HG03571 (cell line): Measurements from ENCODE around the gene VPS33A.
"Not testable (repeated sequence)": the region's sequence is repeated elsewhere in the genome, so short reads cannot be mapped to it uniquely, and the experiment has no call there.

Source experiments
- ATAC-seq: cut with Tn5 transposase; IDR thresholded peaks from one replicate; pipeline ENCODE4 v1.9.1; 2021; ENCODE audit not compliant: unreplicated experiment

VPS33A gene

GRCh38 chr12:122258462-122258861 lies 7.8 kb downstream of the VPS33A start:
- ATAC-seq = not testable (repeated sequence)

DNA sequence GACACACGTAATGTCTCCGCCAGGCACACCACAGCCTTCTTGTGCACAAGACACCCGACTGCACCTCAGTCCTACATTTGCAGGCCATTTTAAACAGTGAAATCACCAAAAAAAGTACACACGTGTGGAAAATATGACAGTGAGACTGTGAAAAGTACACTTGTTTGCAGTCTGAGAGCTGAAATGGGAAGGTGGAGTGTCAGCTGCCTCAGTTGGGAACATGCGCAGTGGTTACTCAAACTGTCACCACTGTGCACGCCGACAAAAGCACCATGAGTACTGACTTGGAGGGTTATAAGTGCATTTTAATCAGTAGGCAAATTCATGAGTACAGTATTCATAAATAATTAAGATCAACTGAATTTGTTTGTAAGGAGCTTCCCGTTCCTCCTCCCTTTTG lies 15.8 kb downstream of the VPS33A start:
- ATAC-seq = no peak

DNA sequence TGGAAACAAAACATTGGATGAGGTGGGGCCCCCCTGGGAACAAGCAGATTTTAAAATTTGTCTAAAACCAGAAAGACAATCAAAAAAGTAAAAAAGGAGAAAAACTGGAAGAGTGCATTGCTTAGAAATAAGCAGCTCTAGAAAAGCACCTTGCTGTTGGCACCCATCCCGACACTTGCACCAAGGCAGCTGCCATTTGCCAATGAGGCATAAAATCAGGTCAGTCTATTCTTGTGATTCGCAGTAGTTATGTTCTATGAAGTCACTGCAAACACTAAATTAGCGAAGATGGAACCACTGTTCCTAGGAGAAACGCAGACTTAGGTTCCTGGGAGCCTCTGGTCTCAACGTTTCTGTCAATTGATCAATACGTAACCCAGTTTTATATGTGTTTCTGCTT lies 16.2 kb downstream of the VPS33A start:
- no peak for ATAC-seq

GRCh38 chr12:122245553-122245952 lies 20.7 kb downstream of the VPS33A start:
- ATAC-seq = no peak

GRCh38 chr12:122244565-122245371 lies 21.5 kb downstream of the VPS33A start:
- no peak for ATAC-seq

DNA sequence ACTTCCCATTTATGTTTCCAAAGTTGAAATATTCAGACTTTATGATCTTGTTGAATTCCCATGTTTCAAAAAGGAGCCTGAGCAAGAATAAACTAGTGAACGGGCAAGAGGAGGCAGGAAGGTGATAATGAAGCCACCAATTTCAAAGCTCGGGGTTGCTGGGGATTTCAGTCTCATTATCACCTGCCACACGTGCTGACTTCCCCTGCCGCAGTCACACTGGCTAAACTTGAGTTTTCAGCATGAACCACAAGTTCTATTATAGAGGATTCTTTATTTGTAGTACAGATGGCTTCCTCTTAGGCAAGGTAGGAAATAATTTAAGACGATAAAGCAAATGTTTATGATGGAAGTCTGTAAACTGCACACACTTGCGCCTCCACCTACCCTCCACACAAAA lies 22.3 kb downstream of the VPS33A start:
- ATAC-seq = no peak

GRCh38 chr12:122238861-122239260 lies 27.4 kb downstream of the VPS33A start:
- no peak for ATAC-seq

DNA sequence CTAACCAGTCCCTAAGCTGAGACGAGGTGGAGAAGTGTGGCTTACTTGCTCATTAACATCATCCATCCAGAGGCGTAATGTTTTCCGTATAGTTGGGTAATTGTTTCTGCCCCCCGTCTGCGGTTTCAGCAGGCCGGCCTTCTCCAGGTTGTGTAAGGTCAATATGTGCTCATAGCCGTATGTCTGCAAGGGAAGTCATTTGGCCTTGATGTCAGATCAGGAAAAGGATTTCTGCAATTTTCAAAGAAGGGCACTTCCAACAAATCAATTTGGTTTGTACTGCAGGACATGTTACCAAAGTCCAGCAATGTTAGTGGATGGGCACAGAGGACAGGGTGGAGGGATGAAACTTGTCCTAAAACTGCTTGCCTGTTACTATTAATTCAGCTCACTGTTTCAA lies 30.6 kb downstream of the VPS33A start:
- no peak for ATAC-seq

- no peak for ATAC-seq
These were observed 33.6 kb downstream of the VPS33A start for GRCh38 chr12:122232691-122233090.

GRCh38 chr12:122230798-122231197 lies 35.5 kb downstream of the VPS33A start:
- ATAC-seq = no peak

- no peak for ATAC-seq
These were observed 38.2 kb downstream of the VPS33A start for GRCh38 chr12:122228092-122228491.

DNA sequence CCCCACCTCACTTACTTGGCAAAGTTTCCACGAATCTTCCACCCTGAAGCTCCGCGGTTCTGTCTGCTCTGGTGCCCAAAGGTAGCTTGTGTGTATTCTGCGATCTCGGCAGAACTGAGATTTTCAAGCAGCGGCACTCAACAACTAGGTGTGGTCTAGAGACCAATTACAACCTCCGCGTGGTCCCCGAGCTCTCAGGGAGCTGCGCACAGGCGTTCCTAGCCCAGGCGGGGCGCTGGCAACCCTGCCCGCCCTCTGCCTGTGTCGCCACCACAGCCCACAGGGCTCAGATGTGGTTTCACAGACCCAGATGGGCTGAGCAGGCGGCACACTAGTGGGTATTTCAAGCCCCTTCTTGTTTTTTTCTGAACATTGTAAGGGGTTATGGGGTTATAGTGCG lies 39.0 kb downstream of the VPS33A start:
- ATAC-seq = no peak

- no peak for ATAC-seq
These were observed 39.7 kb downstream of the VPS33A start for GRCh38 chr12:122226366-122227125.

DNA sequence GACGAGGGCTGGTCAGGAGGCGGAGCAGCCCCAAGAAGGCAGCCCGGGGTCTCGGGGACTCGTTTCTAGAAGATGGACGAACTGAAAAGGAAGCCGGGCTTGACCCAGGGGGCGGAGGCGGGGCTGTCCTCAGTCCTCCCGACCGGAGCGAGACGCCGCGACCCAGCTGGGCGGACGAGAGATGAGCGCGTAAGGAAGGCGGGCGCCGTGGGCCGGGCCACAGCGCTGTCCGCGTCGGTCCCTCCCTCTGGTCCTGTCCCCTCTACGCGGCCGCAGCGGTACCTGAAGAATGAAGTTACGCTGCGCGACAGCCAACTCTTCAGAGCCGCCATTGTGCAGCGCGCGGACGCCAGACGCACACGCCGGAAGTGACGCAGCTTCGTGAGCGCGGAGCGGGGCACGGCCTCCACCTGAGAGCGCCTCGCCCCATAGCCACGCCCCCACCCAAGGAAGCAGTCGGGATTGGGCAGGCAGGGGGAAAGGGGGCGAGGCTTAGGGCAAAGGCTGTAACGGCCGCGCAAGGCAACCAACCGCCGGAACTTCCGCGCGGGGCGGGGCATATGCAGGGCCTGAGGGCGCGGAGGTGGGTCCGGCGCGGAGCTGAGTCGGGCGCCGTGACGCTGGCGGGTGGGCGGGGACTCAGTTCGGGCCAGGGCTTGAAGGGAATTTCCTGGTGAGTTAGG lies 40.5 kb downstream of the VPS33A start, which contains the start of gene DIABLO:
Gene DIABLO, minus strand, starts transcription at position 370 of the 683 bp plus-strand sequence. Its CDS starts 38 bp downstream, at position 332.
- peak; percentile 82 for ATAC-seq

DNA sequence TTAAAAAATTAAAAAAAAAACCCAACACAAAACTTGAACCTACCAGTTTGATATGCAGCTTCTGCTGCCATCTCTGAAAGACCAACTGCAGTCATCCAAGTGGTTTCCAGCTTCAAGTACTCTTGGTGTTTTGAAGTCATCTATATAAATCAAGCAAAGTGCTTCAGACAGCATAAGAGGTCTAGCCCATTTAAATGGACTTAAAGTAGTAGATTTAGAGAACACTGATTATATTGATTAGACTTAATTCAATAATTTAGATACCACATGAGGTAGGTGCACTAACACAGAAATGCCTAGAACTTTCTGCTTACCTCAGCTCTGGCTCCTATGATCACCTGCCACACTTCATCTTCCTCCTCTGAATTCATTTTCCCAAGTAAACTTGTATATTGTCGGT lies 49.8 kb downstream of the VPS33A start:
- no peak for ATAC-seq

DNA sequence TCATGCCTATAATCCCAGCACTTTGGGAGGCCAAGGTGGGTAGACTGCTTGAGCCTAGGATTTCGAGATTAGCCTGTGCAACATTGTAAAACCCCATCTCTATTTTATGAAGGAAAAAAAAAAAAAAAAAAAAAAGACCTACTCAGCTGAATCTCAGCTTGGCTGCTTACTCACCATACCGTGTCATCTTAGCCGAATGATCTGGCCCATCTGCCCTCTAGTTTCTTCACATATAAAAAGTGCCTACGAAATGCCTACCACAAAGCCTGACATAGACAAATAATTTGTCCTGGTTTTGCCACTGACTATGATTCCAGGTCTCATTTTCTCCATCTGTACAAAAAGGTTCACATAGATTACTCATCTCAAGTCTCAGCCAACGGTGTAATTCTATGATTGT lies 50.5 kb downstream of the VPS33A start:
- ATAC-seq = no peak

- ATAC-seq = no peak
These were observed 58.0 kb downstream of the VPS33A start for GRCh38 chr12:122208073-122208820.

GRCh38 chr12:122207391-122207790 lies 58.9 kb downstream of the VPS33A start:
- ATAC-seq = no peak

DNA sequence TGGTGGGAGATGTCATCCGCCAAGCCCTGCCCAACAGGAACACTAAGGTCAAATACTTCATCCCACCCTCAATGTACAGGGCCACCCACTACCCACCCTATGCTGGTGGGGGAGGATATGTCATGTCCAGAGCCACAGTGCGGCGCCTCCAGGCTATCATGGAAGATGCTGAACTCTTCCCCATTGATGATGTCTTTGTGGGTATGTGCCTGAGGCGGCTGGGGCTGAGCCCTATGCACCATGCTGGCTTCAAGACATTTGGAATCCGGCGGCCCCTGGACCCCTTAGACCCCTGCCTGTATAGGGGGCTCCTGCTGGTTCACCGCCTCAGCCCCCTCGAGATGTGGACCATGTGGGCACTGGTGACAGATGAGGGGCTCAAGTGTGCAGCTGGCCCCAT lies 59.3 kb downstream of the VPS33A start:
- no peak for ATAC-seq

GRCh38 chr12:122206111-122206881 lies 60.0 kb downstream of the VPS33A start:
- no peak for ATAC-seq
